Activated CD8-positive, alpha-beta memory T cell treated with anti-CD3 and anti-CD28 coated beads, Interleukin-2, amount 50 U/mL, for 4 hours (primary cell): ENCODE data around the gene PHPT1.
A peak's percentile ranks its signal among the peaks of the same experiment; 100 is the strongest.
"Not testable (repeated sequence)": the region's sequence is repeated elsewhere in the genome, so short reads cannot be mapped to it uniquely, and the experiment has no call there.

Source experiments
- DNase-seq: peaks from one replicate; pipeline ENCODE4 v3.0.0-alpha.2; 2020

PHPT1 gene

DNA sequence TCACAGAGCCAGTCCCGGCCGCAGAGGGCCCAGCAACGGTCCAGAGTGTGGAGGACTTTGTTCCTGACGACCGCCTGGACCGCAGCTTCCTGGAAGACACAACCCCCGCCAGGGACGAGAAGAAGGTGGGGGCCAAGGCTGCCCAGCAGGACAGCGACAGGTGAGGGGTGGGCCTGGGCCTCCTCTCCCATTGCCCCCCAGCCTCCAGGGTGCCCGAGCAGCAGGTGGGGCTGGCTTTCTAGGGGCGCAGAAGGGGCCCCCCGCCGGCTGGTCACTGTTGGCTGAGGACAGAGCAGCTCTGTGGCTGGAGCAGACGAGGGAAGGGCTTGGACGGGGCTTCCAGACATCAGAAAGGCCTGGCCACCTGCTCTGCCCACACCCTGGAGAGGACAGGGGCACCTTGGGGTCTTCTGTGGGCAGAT is 11.3 kb upstream of the PHPT1 start:
- DNase-seq: not testable (repeated sequence)

- DNase-seq: no peak
Measured at GRCh38 chr9:136838314-136839228, 10.6 kb upstream of the PHPT1 start.

DNA sequence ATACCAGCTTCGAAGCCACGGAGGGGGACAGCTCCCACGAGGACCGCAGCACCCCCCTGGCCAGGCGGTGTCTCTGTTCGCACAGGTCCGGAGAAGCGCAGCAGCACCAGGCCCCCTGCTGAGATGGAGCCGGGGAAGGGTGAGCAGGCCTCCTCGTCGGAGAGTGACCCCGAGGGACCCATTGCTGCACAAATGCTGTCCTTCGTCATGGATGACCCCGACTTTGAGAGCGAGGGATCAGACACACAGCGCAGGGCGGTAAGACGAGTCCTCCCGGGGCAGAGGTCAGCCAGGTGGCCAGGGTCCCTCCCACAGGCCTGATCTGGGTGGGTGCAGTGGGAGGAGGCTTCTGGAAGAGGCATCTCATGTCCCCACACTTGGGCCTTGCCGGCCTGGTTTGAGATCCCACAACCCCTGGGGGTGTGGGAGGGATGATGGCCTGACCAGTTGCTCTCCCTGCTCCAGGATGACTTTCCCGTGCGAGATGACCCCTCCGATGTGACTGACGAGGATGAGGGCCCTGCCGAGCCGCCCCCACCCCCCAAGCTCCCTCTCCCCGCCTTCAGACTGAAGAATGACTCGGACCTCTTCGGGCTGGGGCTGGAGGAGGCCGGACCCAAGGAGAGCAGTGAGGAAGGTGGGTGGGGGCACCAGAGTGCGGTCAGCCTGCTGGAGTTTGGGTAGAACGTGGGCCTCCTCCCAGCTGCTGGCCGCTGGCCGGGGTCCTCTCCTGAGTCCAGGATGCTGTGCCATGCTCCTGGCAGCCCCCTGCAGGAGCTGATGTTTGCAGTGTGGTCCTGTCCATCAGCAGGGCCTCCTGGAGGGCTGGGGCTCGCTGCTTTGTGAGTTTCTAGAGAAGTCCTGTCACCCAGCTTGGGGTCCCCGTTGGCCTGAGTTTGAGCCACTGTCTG is 9.7 kb upstream of the PHPT1 start:
- DNase-seq: no peak

- DNase-seq: no peak
Measured at GRCh38 chr9:136840140-136840876, 8.9 kb upstream of the PHPT1 start.

DNA sequence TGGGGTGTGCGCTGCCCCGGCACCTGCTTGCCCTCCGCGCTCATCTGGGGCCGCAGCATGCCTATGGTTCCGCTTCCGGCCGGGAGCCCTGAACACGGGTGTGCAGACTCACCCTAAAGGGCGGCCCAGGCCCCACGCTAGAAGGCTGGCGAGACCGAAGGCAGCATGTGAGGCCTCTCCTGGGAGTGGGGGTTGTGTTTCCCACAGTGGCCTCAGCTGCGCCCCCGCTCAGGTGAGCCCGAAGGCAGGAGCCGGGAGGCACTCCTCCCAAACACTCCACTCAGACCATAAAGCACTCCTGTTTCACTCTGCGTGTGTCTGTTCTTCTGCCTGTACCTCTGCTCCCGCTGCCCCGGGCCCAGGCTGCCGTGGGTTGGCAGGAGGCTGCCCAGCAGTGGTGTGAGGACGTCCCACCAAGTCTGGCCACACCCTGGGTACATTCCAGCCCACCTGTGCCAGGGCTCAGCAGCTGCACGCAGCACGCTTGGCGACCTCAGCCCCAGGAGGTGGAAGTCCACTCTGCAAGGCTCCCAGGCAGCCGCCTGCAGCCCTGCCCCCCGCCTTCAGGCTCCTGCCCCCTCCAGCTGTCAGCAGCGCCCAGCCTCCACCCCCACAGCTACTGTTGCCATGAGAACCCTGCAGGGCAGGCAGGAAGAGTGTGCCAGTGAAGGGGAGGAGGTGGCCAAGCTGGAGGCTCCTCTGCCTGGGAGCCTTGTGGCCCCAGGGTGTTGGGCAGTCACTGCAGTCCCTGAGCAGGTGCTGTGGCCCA is 8.1 kb upstream of the PHPT1 start:
- DNase-seq: no peak

DNA sequence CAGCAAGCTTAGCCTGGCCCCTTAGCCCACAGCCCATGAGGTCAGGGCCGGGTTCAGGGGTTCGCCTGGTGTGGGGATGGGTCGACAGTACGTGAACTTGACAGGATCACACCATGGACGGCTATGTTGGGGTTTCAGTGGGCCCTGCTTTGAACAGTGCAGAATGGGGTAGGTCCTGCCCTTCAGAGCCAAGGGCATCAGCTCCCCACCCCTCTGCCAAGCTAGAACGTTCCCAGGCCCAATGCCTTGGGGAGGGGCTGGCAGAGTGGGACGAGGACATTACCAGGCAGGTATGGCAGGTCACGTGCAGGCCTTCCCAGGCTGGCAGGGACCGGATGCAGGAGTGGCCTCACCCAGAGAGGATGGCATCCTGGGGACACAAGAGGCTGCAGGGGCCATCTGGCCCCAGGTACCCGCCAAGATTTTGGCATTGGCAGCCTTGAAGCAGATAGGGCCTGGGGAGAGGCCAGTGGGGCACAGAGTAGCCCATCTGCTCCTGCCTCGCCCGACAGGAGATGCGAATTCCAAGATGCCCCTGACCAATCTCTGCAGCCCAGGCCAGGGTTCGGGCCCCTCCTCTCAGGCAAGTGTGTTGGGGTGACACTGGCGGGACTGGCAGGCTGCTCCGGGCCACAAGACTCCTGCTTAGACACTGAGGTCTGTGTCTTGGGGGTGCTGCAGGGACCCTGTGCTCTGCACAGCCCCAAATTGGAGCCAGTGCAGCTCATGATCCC is 7.4 kb upstream of the PHPT1 start:
- not testable (repeated sequence) for DNase-seq

DNA sequence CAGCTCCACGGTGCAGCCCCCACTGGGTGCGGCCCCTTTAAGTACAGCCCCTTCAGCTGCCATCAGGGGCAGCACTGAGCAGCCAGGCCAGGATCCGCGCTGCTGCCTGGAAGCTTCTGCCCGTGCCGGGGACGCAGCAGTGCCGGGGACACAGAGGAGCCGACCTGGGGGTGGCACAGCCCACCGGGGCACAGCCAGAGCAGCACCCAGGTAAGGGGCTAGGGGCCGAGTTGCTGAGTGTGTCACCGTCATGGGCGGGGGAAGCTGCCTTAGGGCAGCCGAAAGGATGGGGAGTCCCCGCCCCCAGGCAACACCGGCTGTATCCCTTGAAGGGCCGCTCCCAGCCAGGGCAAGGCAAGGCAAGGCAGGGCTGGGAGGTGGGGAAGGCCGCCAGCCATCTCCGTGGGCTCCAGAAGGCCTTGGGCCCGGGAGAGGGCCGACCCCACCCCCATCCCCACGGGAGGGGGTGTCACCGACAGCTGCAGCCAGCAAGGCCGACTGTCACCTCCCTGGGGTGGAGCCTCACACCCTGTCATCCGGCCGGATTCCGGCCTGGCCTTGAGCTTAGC is 6.7 kb upstream of the PHPT1 start, which contains the start of gene AJM1:
TSS of gene AJM1 (plus strand) at position 99 of the 569 bp plus-strand sequence. CDS start 1,937 bp downstream, outside the sequence.
- peak; percentile 80 for DNase-seq

GRCh38 chr9:136843159-136843800 is 5.9 kb upstream of the PHPT1 start:
- DNase-seq: not testable (repeated sequence)

DNA sequence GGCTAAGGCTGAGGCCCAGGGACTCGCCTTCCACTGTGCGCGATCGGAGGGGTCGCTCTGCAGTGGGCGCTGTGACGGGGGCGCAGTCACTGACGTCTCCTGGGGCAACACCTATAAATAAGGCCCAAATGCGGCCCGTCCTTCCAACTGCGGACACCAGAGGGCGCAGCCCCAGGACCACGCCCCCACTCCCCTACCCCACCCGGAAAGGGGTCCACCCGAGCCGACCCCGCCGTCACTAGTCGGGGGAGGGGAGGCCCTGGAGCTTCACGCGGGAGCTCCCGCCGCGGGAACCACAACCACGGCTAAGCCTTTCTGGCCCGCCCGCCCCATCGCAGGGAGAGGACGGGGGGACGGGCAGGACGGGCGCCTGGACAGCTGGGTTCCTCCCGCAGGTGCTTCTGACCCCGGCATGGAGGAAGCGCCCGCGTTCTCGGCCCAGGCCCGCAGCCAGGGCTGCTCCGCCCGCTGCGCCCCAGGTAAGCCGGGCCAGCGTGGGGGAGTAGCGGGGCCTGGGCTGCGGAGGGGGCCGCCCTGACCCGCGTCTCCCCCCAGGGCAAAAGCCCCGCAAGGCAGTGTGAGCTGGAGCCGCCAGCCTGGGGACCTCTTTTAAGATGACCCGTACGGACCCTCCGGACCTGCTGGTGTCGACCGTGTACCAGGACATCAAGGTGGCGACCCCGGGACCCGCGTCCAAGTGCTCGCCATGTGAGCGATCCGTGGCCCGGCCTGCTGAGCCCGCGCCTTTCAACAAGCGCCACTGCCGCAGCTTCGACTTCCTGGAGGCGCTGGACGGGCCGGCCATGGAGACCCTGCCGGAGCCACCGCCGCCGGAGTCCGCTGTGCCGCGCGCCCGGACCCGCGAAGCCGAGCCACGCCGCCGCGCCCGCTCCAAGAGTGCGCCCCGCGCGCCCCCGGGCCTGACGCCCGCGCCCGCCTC is 5.1 kb upstream of the PHPT1 start:
- DNase-seq: peak; percentile 66

- DNase-seq: no peak
Measured at GRCh38 chr9:136844761-136845464, 4.3 kb upstream of the PHPT1 start.

- DNase-seq: no peak
Measured at GRCh38 chr9:136845465-136846260, 3.5 kb upstream of the PHPT1 start.

DNA sequence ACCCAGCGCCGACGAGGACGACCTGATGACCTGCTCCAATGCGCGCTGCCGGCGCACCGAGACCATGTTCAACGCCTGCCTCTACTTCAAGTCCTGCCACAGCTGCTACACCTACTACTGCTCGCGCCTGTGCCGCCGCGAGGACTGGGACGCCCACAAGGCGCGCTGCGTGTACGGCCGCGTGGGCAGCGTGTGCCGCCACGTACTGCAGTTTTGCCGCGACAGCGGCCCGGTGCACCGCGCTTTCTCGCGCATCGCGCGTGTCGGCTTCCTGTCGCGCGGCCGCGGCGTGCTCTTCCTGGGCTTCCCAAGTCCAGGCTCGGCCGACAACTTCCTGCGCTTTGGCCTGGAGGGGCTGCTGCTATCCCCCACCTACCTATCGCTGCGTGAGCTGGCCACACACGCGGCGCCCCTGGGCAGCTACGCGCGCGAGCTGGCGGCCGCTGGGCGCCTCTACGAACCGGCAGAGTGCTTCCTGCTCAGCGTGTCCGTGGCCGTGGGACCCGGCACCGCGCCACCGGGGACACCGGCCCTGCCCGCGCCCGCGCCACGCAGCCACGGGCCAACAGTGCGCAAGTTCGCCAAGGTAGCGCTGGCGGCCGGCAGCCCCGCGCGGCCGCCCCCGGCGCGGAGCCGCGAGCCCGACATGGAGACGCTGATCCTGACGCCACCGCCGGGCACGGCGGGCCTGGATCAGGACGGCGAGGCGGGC is 2.7 kb upstream of the PHPT1 start:
- no peak for DNase-seq

DNA sequence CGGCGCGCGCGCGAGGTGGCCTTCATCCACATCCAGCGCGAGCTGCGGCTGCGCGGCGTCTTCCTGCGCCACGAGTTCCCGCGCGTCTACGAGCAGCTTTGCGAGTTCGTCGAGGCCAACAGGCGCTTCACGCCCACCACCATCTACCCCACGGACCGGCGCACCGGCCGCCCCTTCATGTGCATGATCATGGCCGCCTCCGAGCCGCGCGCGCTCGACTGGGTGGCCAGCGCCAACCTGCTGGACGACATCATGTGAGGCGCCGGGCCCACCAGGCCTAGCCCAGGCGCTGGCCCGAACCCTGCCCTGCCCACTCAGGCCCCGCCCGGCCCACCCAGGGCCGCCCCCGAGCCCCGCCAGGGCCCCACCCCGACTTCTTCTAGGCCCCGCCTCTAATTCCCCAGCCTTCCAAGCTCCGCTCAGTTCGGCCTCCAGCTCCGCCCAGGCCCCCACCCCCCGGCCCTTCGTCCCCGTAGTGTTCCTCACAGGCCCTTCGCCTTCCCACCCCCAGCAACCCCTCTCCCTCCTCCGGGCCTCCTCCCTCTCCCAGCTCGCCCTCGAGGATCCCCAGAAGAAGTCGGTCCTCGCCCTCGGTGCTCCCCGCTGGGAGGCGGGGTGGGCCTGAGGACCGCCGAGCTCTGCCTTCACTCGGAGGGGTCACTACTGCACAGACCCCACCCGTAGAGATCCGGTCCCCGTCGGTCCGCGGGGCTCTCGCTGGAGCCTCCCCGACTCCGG is 2.0 kb upstream of the PHPT1 start:
- DNase-seq: no peak

DNA sequence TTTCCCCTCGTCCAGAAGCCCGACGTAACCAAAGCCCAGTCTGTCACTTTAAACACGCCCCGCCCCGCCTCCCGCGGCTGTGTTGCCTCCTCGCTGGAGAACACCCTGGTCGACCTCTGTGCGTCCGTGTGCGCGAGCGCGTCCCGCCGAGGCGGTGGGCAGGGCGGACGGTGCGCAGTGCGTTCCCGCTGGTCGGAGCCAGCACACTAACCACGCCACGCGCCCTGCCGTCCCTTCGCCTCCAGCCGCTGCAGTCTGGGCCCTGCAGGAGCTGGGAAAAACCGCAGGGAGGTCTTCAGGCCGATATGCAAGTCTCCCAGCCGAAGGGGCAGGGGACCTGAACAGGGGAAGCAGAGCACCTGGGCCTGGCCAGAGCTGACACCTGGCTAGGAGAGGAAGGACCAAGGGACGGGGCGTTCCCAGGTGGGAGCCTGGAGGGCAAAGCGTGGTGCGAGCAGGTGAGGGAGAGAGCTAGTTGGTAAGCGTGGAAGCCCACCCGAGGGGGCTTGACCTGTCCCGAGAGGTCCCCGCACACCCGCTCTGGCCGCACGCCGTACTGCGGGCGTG is 1.3 kb upstream of the PHPT1 start:
- DNase-seq: peak; percentile 71

GRCh38 chr9:136848393-136849037 is 694 bp upstream of the PHPT1 start:
- peak; percentile 33 for DNase-seq
